ENCODE results near the gene IL2RG. TPM values are rescaled to one million over a fixed set of nuclear protein-coding genes. Genes with fewer than 3 reads are reported as not detected.

IL2RG gene
- total and polyA plus RNA-seq, 10 of the 15 experiments (the other 5 are each of a cell fraction or from before 2014, with no cell fraction given), result 63.9 to 686 (median 183) TPM

DNA sequence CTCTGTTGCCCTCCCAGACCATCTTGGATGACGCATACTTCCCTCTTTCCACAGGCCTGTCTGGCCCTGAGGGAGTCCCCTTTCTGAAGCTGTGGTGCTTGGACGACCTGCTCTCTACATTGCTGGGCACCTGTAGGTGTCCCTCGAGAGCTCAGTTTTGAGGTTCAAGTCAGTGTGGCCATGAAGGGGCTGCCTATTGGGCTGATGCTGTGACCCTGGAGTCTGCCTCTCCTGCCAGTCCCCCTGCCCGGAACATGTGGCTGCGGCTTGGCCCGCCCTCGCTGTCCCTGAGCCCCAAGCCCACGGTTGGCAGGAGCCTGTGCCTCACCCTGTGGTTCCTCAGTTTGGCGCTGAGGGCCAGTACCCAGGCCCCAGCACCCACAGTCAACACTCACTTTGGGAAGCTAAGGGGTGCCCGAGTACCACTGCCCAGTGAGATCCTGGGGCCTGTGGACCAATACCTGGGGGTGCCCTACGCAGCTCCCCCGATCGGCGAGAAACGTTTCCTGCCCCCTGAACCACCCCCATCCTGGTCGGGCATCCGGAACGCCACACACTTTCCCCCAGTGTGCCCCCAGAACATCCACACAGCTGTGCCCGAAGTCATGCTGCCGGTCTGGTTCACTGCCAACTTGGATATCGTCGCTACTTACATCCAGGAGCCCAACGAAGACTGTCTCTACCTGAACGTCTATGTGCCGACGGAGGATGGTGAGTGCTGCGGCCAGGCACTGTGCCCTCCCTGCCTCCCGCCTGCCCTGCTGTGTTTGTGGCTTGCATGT, 36.3 kb upstream of the IL2RG start:
- POLR2A ChIA-PET, result interaction anchor here (0.6 kb wide), 1 partner anchor 13 kb away, joined by 4 read pairs; no protein-coding TSS in a partner anchor
- no peak overlapping the region for H3K9ac ChIP-seq (ENCODE audit: control insufficient read depth, insufficient read depth, low read length)
- WGBS (ENCODE audit: insufficient coverage, insufficient replicate concordance, low lambda C conversion rate, missing lambda C conversion rate), result 66% methylated on average over 22 of the region's 28 CpGs
- H3K9me3 ChIP-seq (replicated peaks; ENCODE audit: control insufficient read depth, insufficient read depth, low read length), result no peaks in the 10 kb centered on the region
- H3K4me2 ChIP-seq (ENCODE audit: control insufficient read depth, insufficient read depth), result no peak overlapping the region
- H2AFZ ChIP-seq (ENCODE audit: control insufficient read depth, low read depth, low read length), result no peak overlapping the region
- FAIRE-seq (no peak), ATAC-seq (no peak), DNase-seq (ENCODE audit: low read depth, low spot score) (no peak)
- intact Hi-C loops (cut with micrococcal nuclease; ENCODE audit: unreplicated experiment) (no loop called here), in situ Hi-C loops (cut with MboI) (no loop called here)
- no TSS peak for BruUV-seq (replicated peaks)
- no peak overlapping the region for H3K27ac ChIP-seq (ENCODE audit: control insufficient read depth, insufficient read depth)
- H3K4me3 ChIP-seq, result no peak overlapping the region
- no peaks in the 10 kb centered on the region for H3K27me3 ChIP-seq (replicated peaks in 1 of 2; ENCODE audit: control insufficient read depth in 2 of 2, insufficient read depth in 2 of 2, low read length in 1 of 2)
- H3K36me3 ChIP-seq (ENCODE audit: control insufficient read depth in 2 of 2, insufficient read depth in 2 of 2, low read length in 1 of 2), result no peaks in the 10 kb centered on the region
- no peaks in the 10 kb centered on the region for H3K79me2 ChIP-seq (ENCODE audit: control insufficient read depth, insufficient read depth, low read length)
- H3K4me1 ChIP-seq (ENCODE audit: control insufficient read depth, insufficient read depth, low read length), result no peaks in the 10 kb centered on the region; the same call in 1 of the 2 replicates
- CTCF ChIA-PET, result no interaction called here
- no peaks in the 10 kb centered on the region for H4K20me1 ChIP-seq (ENCODE audit: control insufficient read depth, insufficient read depth)
- SMC1A ChIA-PET (ENCODE audit: uncharacterized antibody, unreplicated experiment), result no interaction called here
- RAD21 ChIA-PET (ENCODE audit: unreplicated experiment), result no interaction called here
- no peak for TF ChIP-seq STAT3 (IDR thresholded peaks at IDR 0.05; ENCODE audit: low read depth, low read length)
- no peak for TF ChIP-seq CEBPB (IDR thresholded peaks at IDR 0.05; ENCODE audit: borderline replicate concordance in 1 of 2, low read depth in 2 of 2, low read length in 2 of 2)
- 0 out of 2 replicates have a peak, but pooled peaks have one; percentile 36 for TF ChIP-seq POLR2A (IDR thresholded peaks at IDR 0.05; ENCODE audit: low read depth, low read length)
- no peak for TF ChIP-seq NBN (IDR thresholded peaks at IDR 0.05)

DNA sequence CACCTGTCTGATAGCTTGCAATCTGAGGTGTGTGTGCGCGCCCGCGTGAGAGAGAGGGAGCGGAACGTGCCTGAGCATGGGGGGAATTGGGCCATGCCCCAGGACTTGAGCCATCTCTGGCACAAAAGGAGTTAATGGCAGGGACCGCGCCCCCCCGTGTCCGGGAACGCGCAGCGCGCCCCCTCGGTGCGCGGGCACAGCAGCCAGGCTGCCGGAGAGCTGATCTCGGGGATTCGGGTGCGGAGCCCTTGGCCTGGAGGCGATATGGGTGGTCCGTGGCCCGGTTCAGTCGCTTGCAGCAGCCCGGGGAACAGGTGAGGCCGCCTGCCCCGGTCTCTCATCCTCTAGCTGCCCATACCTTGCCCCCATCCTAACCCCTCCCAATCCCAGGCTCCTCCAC, 33.3 kb upstream of the IL2RG start, which contains the start of gene NLGN3:
Gene NLGN3, plus strand, starts transcription at position 191 of the 400 bp plus-strand sequence. CDS start 2,909 bp downstream, outside the sequence.
- SMC1A ChIA-PET (ENCODE audit: uncharacterized antibody, unreplicated experiment), result interaction anchor here (0.5 kb wide), 1 partner anchor 200 kb away, joined by 3 read pairs; no protein-coding TSS in a partner anchor
- no peak within 1 kb of the TSS for H3K4me3 ChIP-seq
- POLR2A ChIA-PET, result interaction anchor here (0.5 kb wide), 1 partner anchor 278 kb away, joined by 5 read pairs; no protein-coding TSS in a partner anchor
- no peaks in the 10 kb centered on the region for H4K20me1 ChIP-seq (ENCODE audit: control insufficient read depth, insufficient read depth)
- no peak within 1 kb of the TSS for H3K4me2 ChIP-seq (ENCODE audit: control insufficient read depth, insufficient read depth)
- H2AFZ ChIP-seq (ENCODE audit: control insufficient read depth, low read depth, low read length), result no peak within 1 kb of the TSS
- intact Hi-C loops (cut with micrococcal nuclease; ENCODE audit: unreplicated experiment), result no loop called here
- no TSS peak for BruUV-seq (replicated peaks)
- H3K27ac ChIP-seq (ENCODE audit: control insufficient read depth, insufficient read depth), result no peak within 1 kb of the TSS
- ATAC-seq (no peak), FAIRE-seq (no peak), DNase-seq (ENCODE audit: low read depth, low spot score) (no peak)
- H3K36me3 ChIP-seq (ENCODE audit: control insufficient read depth in 2 of 2, insufficient read depth in 2 of 2, low read length in 1 of 2), result no peaks in the 10 kb centered on the region; a peak in 1 of 4 replicates
- H3K27me3 ChIP-seq (replicated peaks in 1 of 2; ENCODE audit: control insufficient read depth in 2 of 2, insufficient read depth in 2 of 2, low read length in 1 of 2), result no peaks in the 10 kb centered on the region
- H3K9me3 ChIP-seq (replicated peaks; ENCODE audit: control insufficient read depth, insufficient read depth, low read length), result no peaks in the 10 kb centered on the region
- H3K4me1 ChIP-seq (ENCODE audit: control insufficient read depth, insufficient read depth, low read length), result no peaks in the 10 kb centered on the region; the same call in 1 of the 2 replicates
- no peaks in the 10 kb centered on the region for H3K79me2 ChIP-seq (ENCODE audit: control insufficient read depth, insufficient read depth, low read length)
- CTCF ChIA-PET, result no interaction called here
- H3K9ac ChIP-seq (ENCODE audit: control insufficient read depth, insufficient read depth, low read length), result no peak within 1 kb of the TSS
- 73% methylated on average over 20 of the region's 28 CpGs for WGBS (ENCODE audit: insufficient coverage, insufficient replicate concordance, low lambda C conversion rate, missing lambda C conversion rate)
- RAD21 ChIA-PET (ENCODE audit: unreplicated experiment), result interaction anchor here (1.4 kb wide), 1 partner anchor 45 kb away, joined by 3 read pairs; no protein-coding TSS in a partner anchor
- in situ Hi-C loops (cut with MboI), result no loop called here
- no peak for TF ChIP-seq RFX5 (IDR thresholded peaks at IDR 0.05; ENCODE audit: low read depth, low read length)
- TF ChIP-seq NR2F1 (conservative IDR thresholded peaks at IDR 0.05), result no peak
- TF ChIP-seq, protein P1, sequence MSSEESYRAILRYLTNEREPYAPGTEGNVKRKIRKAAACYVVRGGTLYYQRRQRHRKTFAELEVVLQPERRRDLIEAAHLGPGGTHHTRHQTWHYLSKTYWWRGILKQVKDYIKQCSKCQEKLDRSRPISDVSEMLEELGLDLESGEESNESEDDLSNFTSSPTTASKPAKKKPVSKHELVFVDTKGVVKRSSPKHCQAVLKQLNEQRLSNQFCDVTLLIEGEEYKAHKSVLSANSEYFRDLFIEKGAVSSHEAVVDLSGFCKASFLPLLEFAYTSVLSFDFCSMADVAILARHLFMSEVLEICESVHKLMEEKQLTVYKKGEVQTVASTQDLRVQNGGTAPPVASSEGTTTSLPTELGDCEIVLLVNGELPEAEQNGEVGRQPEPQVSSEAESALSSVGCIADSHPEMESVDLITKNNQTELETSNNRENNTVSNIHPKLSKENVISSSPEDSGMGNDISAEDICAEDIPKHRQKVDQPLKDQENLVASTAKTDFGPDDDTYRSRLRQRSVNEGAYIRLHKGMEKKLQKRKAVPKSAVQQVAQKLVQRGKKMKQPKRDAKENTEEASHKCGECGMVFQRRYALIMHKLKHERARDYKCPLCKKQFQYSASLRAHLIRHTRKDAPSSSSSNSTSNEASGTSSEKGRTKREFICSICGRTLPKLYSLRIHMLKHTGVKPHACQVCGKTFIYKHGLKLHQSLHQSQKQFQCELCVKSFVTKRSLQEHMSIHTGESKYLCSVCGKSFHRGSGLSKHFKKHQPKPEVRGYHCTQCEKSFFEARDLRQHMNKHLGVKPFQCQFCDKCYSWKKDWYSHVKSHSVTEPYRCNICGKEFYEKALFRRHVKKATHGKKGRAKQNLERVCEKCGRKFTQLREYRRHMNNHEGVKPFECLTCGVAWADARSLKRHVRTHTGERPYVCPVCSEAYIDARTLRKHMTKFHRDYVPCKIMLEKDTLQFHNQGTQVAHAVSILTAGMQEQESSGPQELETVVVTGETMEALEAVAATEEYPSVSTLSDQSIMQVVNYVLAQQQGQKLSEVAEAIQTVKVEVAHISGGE (CRISPR knock-in tag; IDR thresholded peaks at IDR 0.05), result no peak
- TF ChIP-seq TCF12 (IDR thresholded peaks at IDR 0.05; ENCODE audit: low read depth, low read length), result no peak
- TF ChIP-seq ZBED1 (IDR thresholded peaks at IDR 0.05; ENCODE audit: borderline replicate concordance), result no peak
- TF ChIP-seq, protein P2, sequence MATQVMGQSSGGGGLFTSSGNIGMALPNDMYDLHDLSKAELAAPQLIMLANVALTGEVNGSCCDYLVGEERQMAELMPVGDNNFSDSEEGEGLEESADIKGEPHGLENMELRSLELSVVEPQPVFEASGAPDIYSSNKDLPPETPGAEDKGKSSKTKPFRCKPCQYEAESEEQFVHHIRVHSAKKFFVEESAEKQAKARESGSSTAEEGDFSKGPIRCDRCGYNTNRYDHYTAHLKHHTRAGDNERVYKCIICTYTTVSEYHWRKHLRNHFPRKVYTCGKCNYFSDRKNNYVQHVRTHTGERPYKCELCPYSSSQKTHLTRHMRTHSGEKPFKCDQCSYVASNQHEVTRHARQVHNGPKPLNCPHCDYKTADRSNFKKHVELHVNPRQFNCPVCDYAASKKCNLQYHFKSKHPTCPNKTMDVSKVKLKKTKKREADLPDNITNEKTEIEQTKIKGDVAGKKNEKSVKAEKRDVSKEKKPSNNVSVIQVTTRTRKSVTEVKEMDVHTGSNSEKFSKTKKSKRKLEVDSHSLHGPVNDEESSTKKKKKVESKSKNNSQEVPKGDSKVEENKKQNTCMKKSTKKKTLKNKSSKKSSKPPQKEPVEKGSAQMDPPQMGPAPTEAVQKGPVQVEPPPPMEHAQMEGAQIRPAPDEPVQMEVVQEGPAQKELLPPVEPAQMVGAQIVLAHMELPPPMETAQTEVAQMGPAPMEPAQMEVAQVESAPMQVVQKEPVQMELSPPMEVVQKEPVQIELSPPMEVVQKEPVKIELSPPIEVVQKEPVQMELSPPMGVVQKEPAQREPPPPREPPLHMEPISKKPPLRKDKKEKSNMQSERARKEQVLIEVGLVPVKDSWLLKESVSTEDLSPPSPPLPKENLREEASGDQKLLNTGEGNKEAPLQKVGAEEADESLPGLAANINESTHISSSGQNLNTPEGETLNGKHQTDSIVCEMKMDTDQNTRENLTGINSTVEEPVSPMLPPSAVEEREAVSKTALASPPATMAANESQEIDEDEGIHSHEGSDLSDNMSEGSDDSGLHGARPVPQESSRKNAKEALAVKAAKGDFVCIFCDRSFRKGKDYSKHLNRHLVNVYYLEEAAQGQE (IDR thresholded peaks at IDR 0.05; ENCODE audit: low read depth, low read length), result no peak

Measured in GM12878 (cell line).